GM23248 (cell line): ENCODE data around the gene SH3RF2. TPM values are rescaled to one million over a fixed set of nuclear protein-coding genes. Genes with fewer than 3 reads are reported as not detected.
A peak's percentile ranks its signal among the peaks of the same experiment; 100 is the strongest.

Experiments
- DNase-seq: peaks from one replicate; pipeline ENCODE4 v3.0.0-alpha.2; 2015
- H2AFZ ChIP-seq: fragments of 200-600 bp; sonication (generic); 2 replicates; pipeline ENCODE4 v1.6.1; 2016; ENCODE audit warnings: antibody characterized with exemption
- H3F3A ChIP-seq: fragments of 200-600 bp; sonication (generic); 2 replicates; pipeline ENCODE4 v1.6.1; 2016; ENCODE audit warnings: mild to moderate bottlenecking, antibody characterized with exemption, mixed run types; ENCODE audit not compliant: insufficient read depth
- H3K27ac ChIP-seq: fragments of 200-600 bp; sonication (generic); 2 replicates; pipeline ENCODE4 v1.5.1; 2016; ENCODE audit warnings: mild to moderate bottlenecking
- H3K27me3 ChIP-seq: fragments of 200-600 bp; sonication (generic); replicated peaks from 2 replicates; pipeline ENCODE4 v1.6.1; 2016; ENCODE audit warnings: mild to moderate bottlenecking; ENCODE audit not compliant: insufficient read depth
- H3K36me3 ChIP-seq: fragments of 200-600 bp; sonication (generic); 2 replicates; pipeline ENCODE4 v1.6.1; 2016; ENCODE audit warnings: low read depth, mild to moderate bottlenecking
- H3K4me1 ChIP-seq: fragments of 200-600 bp; sonication (generic); 2 replicates; pipeline ENCODE4 v1.6.1; 2016; ENCODE audit warnings: mild to moderate bottlenecking; ENCODE audit not compliant: insufficient read depth
- H3K4me2 ChIP-seq: fragments of 200-600 bp; sonication (generic); one replicate; pipeline ENCODE4 v1.6.1; 2016; ENCODE audit warnings: mild to moderate bottlenecking; ENCODE audit not compliant: unreplicated experiment
- H3K4me3 ChIP-seq: fragments of 200-600 bp; sonication (generic); 2 replicates; pipeline ENCODE4 v1.5.1; 2016; ENCODE audit warnings: mild to moderate bottlenecking
- H3K79me2 ChIP-seq: fragments of 200-600 bp; sonication (generic); 2 replicates; pipeline ENCODE4 v1.6.1; 2016; ENCODE audit warnings: mild to moderate bottlenecking; ENCODE audit not compliant: insufficient read depth
- H3K9ac ChIP-seq: fragments of 200-600 bp; sonication (generic); 2 replicates; pipeline ENCODE4 v1.6.1; 2016; ENCODE audit warnings: mild to moderate bottlenecking
- H3K9me2 ChIP-seq: fragments of 200-600 bp; sonication (generic); 2 replicates; pipeline ENCODE4 v1.6.1; 2016; ENCODE audit warnings: mixed run types, mild to moderate bottlenecking, moderate library complexity; ENCODE audit not compliant: insufficient read depth
- H3K9me3 ChIP-seq: fragments of 200-600 bp; sonication (generic); one replicate; pipeline ENCODE4 v1.6.1; 2017; ENCODE audit warnings: low read depth
- H4K20me1 ChIP-seq: fragments of 200-600 bp; sonication (generic); 2 replicates; pipeline ENCODE4 v1.6.0; 2016; ENCODE audit not compliant: insufficient read depth
- EZH2 ChIP-seq: fragments of 200-600 bp; sonication (generic); IDR thresholded peaks from 2 replicates; pipeline ENCODE4 v1.6.1; 2018; ENCODE audit warnings: antibody characterized with exemption, mild to moderate bottlenecking; ENCODE audit not compliant: insufficient read depth, poor library complexity, severe bottlenecking
- EZH2phosphoT487 ChIP-seq: fragments of 200-600 bp; sonication (generic); IDR thresholded peaks from 2 replicates; pipeline ENCODE4 v1.6.1; 2018; ENCODE audit warnings: antibody characterized with exemption, moderate library complexity, mild to moderate bottlenecking, low read depth; ENCODE audit not compliant: insufficient read depth
- WGBS, 2 experiments: methylation state at CpG; one replicate each; pipeline ENCODE4 v1.1.6; 2015 to 2017; ENCODE audit warnings: low lambda C conversion rate in 2 of 2, low coverage in 1 of 2; ENCODE audit errors: missing lambda C conversion rate in 2 of 2; 5-methylcytosine and 5-hydroxymethylcytosine counted together
- in situ Hi-C: fragments of 300-500 bp; cut with MboI; formaldehyde crosslinking; loops from 2 replicates; pipeline ENCODE4 v1.15.0; 2020
- polyA plus RNA-seq: library from polyadenylated mRNA; unstranded; fragments of >200 nt; fragmentation: Nextera tagmentation; extraction: Ambion mirVana; gene quantifications from 2 replicates; pipeline ENCODE4 v1.2.1, GENCODE V29; 2016
- total RNA-seq: library from RNA; depleted of rRNA; stranded (reverse); fragments of >200 nt; shearing (Covaris generic); gene quantifications from 2 replicates; pipeline ENCODE4 v1.2.3, GENCODE V29; 2014

SH3RF2 gene
- total and polyA plus RNA-seq, 2 experiments from 2014 or later = 0.21 TPM; not detected in 1

DNA sequence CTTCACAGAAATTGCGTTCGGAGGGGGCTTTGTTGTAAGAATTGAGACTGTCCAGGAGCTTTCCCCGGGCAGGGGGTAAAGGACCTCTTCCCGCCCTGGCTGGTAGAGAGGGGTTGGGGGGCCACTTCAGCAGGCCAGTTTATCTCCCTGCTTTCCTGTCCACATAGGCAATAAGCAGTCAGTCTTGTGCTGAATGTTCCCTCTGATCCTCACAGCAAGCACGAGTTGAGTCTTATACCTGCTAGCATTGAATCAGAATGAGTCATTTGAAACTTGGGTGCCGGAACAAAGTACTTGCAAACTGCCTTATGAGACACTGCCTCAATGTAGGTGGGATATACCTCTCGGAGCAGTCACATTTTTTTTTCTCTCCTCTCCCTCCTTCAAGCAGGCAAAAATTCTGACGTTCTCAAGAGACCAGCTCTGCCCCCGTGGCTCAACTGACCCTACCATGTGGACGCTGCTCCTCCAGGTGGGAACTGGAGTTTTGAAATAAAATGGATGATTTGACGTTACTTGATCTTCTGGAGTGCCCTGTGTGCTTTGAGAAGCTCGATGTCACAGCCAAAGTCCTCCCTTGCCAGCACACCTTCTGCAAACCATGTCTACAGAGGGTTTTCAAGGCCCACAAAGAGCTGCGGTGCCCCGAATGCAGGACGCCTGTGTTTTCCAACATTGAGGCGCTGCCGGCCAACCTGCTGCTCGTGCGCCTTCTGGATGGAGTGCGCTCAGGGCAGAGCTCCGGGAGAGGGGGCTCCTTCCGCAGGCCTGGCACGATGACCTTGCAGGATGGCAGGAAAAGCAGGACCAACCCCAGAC, 1.3 kb downstream of the SH3RF2 start:
- H3K27me3 ChIP-seq = peaks cover 30% of the 10 kb centered on the region

DNA sequence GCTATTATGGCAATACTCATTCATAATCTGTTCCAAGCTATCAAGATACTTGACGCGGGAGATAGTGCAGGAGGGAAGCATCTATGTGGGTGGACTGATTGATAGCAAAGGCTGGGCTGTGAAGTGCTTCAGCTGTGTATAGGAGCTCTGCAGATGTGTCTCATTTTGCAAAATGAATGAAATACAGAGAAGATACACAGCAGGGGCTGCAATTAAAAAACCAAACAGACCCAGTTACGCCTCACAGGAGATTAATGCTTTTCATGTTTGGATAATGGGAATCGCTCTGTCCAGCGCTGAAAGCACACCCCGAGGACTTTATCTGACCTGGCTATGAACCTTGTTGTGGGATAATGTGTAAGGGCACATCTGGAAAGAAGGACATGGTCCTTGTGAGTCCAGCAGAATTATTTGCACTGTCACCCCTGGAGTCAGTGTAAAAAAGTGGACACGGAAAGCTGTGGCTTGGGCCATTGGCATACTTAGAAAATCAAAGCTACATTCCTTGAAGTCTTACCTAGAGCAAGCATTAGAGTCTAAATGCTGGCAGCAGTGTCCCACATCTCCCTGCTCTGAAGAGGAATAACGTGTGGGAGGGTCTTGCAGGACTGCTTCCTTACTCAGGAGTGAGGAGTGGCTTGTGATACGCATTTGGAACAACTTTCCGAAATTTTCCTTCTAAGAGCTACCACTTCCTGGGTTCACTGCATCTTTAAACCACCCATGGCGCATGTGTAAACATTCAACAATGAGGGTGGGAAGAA, 2.6 kb downstream of the SH3RF2 start:
- no peaks in the 10 kb centered on the region for H4K20me1 ChIP-seq
- no peak overlapping the region for H3K27ac ChIP-seq
- 66 to 67% methylated on average over 11 of the region's 11 CpGs for WGBS, 2 experiments
- no peaks in the 10 kb centered on the region for H3K9me2 ChIP-seq
- TF ChIP-seq EZH2 (no peak), EZH2phosphoT487 (no peak)
- H2AFZ ChIP-seq = no peak overlapping the region
- no peaks in the 10 kb centered on the region for H3K36me3 ChIP-seq
- no peaks in the 10 kb centered on the region for H3K79me2 ChIP-seq
- H3K4me1 ChIP-seq = peaks cover 19% of the 10 kb centered on the region
- in situ Hi-C loops = no loop called here
- H3K4me2 ChIP-seq = no peak overlapping the region
- no peak overlapping the region for H3K9ac ChIP-seq
- H3K27me3 ChIP-seq = peaks cover 23% of the 10 kb centered on the region; the same call in 1 of the 2 replicates
- H3K4me3 ChIP-seq = no peak overlapping the region
- DNase-seq = no peak
- no peaks in the 10 kb centered on the region for H3K9me3 ChIP-seq
- peaks cover 9% of the 10 kb centered on the region; the same call in 1 of the 2 replicates for H3F3A ChIP-seq

More for the DNA sequence above, 1.3 kb downstream of the SH3RF2 start:
- H3K79me2 ChIP-seq = no peaks in the 10 kb centered on the region
- TF ChIP-seq EZH2 = no peak
- TF ChIP-seq EZH2phosphoT487 = no peak
- no peak overlapping the region for H2AFZ ChIP-seq
- no peak overlapping the region for H3K9ac ChIP-seq
- peak; percentile 23 for DNase-seq
- in situ Hi-C loops = no loop called here
- H3K36me3 ChIP-seq = no peaks in the 10 kb centered on the region
- 82% methylated on average over 23 of the region's 23 CpGs for WGBS, 2 experiments
- H3K27ac ChIP-seq = no peak overlapping the region
- H3K9me3 ChIP-seq = no peaks in the 10 kb centered on the region
- H3F3A ChIP-seq = peaks cover 9% of the 10 kb centered on the region; the same call in 1 of the 2 replicates
- no peak overlapping the region for H3K4me2 ChIP-seq
- no peaks in the 10 kb centered on the region for H4K20me1 ChIP-seq
- no peaks in the 10 kb centered on the region for H3K9me2 ChIP-seq
- peaks cover 19% of the 10 kb centered on the region for H3K4me1 ChIP-seq
- no peak overlapping the region for H3K4me3 ChIP-seq

DNA sequence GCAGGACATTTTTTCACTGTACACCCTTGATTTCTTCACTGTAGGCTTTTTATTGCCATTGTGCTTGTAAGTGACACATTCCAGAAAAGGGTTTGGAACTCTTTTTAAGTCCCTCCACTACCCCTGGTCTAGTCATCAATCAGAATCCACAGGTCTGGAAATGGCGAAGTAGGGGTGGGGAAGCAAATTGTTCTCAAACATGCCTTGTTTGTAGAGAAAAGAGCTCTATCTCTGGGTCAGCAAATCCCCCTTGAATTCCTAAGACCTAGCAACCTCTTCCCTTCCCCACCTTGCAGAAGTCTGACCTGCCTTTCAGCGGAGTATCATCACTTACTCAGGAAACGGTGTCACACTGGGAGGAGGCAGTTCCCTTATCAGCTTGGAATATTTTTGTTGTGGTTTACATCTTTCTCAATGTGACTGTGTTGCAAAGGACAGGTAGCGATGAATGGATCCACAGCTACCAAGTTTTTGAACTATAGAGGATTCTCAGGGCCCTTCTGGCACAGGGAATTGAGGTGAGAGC, 3.2 kb downstream of the SH3RF2 start:
- Histone ChIP-seq H3K36me3 (no peaks in the 10 kb centered on the region), H3K4me1 (peaks cover 19% of the 10 kb centered on the region), H3K4me3 (no peak overlapping the region), H3K79me2 (no peaks in the 10 kb centered on the region), H3K9me3 (no peaks in the 10 kb centered on the region), H3K27me3 (peaks cover 24% of the 10 kb centered on the region; the same call in 1 of the 2 replicates), H3K9me2 (no peaks in the 10 kb centered on the region), H3K9ac (no peak overlapping the region), H3K4me2 (no peak overlapping the region), H3F3A (peaks cover 9% of the 10 kb centered on the region; the same call in 1 of the 2 replicates), H2AFZ (no peak overlapping the region), H4K20me1 (no peaks in the 10 kb centered on the region), H3K27ac (no peak overlapping the region)
- WGBS, 2 experiments = 94 to 97% methylated on average over 4 of the region's 4 CpGs
- TF ChIP-seq EZH2 (no peak), EZH2phosphoT487 (no peak)
- in situ Hi-C loops = no loop called here
- no peak for DNase-seq

DNA sequence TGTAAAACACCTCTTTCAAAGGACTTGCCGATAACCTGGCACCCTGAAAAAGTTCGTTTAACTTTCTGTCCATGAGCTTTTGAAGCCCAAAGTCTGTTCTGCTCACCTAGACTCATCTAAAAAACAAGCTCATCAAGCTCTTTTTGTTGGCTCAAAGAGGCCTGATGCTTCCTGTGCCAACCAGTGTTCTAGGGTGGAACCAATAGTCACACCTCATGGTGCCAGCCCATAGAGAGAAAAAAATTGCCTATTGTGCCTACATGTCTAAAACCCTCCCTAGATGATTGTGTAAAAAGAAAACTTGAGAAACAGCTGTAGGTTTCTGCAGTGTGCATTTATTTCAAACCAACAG, 4.7 kb downstream of the SH3RF2 start:
- DNase-seq = no peak
- peaks cover 16% of the 10 kb centered on the region for H3K4me1 ChIP-seq
- no peaks in the 10 kb centered on the region for H3K36me3 ChIP-seq
- no peaks in the 10 kb centered on the region for H3K9me3 ChIP-seq
- peaks cover 26% of the 10 kb centered on the region; the same call in 1 of the 2 replicates for H3K27me3 ChIP-seq
- H3K9me2 ChIP-seq = no peaks in the 10 kb centered on the region
- H4K20me1 ChIP-seq = no peaks in the 10 kb centered on the region
- H2AFZ ChIP-seq = no peak overlapping the region
- TF ChIP-seq EZH2 (no peak), EZH2phosphoT487 (no peak)
- H3F3A ChIP-seq = peaks cover 12% of the 10 kb centered on the region; the same call in 1 of the 2 replicates
- in situ Hi-C loops = no loop called here
- no peak overlapping the region for H3K9ac ChIP-seq
- H3K79me2 ChIP-seq = no peaks in the 10 kb centered on the region
- H3K27ac ChIP-seq = no peak overlapping the region
- 96 to 97% methylated on average over 2 of the region's 2 CpGs for WGBS, 2 experiments
- no peak overlapping the region for H3K4me3 ChIP-seq
- H3K4me2 ChIP-seq = no peak overlapping the region
